ENCODE measurements around the gene PRKACG.

Gene PRKACG

GRCh38 chr9:68980341-68980914 is 33.5 kb downstream of the PRKACG start:
- DNase-seq = no peak

- DNase-seq = no peak
Measured at GRCh38 chr9:68979538-68980314, 34.2 kb downstream of the PRKACG start.

- no peak for DNase-seq
Measured at GRCh38 chr9:68978501-68978900, 35.4 kb downstream of the PRKACG start.

- no peak for DNase-seq
Measured at GRCh38 chr9:68978066-68978465, 35.8 kb downstream of the PRKACG start.

GRCh38 chr9:68975365-68976043 is 38.4 kb downstream of the PRKACG start:
- DNase-seq = no peak

GRCh38 chr9:68974901-68975300 is 39.0 kb downstream of the PRKACG start:
- no peak for DNase-seq

- DNase-seq = no peak
Measured at GRCh38 chr9:68974431-68974830, 39.5 kb downstream of the PRKACG start.

GRCh38 chr9:68973619-68974018 is 40.3 kb downstream of the PRKACG start:
- DNase-seq = no peak

- peak; percentile 68 for DNase-seq
Measured at GRCh38 chr9:68970151-68970550, 43.8 kb downstream of the PRKACG start.

GRCh38 chr9:68969538-68969937 is 44.4 kb downstream of the PRKACG start:
- no peak for DNase-seq

- DNase-seq = no peak
Measured at GRCh38 chr9:68967800-68968199, 46.1 kb downstream of the PRKACG start.

- no peak for DNase-seq
Measured at GRCh38 chr9:68966496-68966944, 47.4 kb downstream of the PRKACG start.

GRCh38 chr9:68964765-68965164 is 49.1 kb downstream of the PRKACG start:
- DNase-seq = no peak

GRCh38 chr9:68964102-68964541 is 49.8 kb downstream of the PRKACG start:
- DNase-seq = no peak

- DNase-seq = no peak
Measured at GRCh38 chr9:68963416-68963815, 50.5 kb downstream of the PRKACG start.

Measured in NCI-H1092 (cell line).